ENCODE results near the gene PRH1.

PRH1 gene

GRCh38 chr12:10838461-10838860, 45.6 kb downstream of the PRH1 start:
- no peak for DNase-seq

All from DMS 273 treated with DMSO at 0.1 percent for 48 hours (cell line).